ENCODE measurements around the gene FUT2.

DNA sequence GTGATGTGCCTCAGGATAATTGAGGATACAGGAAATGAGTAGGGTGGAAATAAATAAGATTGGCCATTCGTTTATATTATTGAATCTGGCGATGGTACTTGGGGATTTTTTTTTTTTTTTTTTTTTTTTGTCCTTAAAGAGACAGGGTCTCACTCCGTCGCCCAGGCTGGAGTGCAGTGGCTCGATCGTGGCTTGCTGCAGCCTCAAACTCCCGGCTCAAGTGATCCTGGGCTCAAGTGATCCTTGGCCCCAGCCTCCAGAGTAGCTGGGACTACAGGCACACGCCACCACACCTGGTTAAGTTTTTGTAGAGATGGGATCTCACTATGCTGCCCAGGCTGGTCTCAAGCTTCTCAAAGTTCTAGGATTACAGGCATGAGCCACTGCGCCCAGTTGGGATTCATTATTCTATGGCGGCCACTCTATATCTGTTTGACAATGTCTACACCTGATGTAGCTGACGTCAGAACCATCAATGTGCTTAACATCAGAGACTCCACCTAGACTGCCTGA is 26.5 kb downstream of the FUT2 start:
- TF ChIP-seq CTCF (CRISPR knock-in tag; IDR thresholded peaks at IDR 0.05) (no peak), CHD2 (IDR thresholded peaks at IDR 0.05; ENCODE audit: low read depth, low read length) (no peak), POLR2A (IDR thresholded peaks at IDR 0.05; ENCODE audit: insufficient read depth in 1 of 2, low read depth in 2 of 2, low read length in 2 of 2) (no peak), ZNF704 (CRISPR knock-in tag; IDR thresholded peaks at IDR 0.05; ENCODE audit: borderline replicate concordance) (no peak), TMF1 (CRISPR knock-in tag; IDR thresholded peaks at IDR 0.05; ENCODE audit: low read depth) (no peak), NR1H2 (CRISPR knock-in tag; IDR thresholded peaks at IDR 0.05; ENCODE audit: borderline replicate concordance, low read depth) (no peak), JUND (CRISPR knock-in tag; IDR thresholded peaks at IDR 0.05) (no peak)
